Spinal cord (tissue), 9 donors: ENCODE results near the gene MAB21L2. TPM values are rescaled to one million over a fixed set of nuclear protein-coding genes. Genes with fewer than 3 reads are reported as not detected.

Experiments
- DNase-seq, 6 donors: peaks; one replicate each; pipeline versions ENCODE4 v3.0.0 to v3.0.0-alpha.2; 2013 to 2015; ENCODE audit warnings: low spot score in 6 of 6, low read depth in 4 of 6
- H3K27ac ChIP-seq: one replicate; pipeline ENCODE4 v1.5.1; 2013; ENCODE audit warnings: low read depth, low read length, control low read depth
- H3K27me3 ChIP-seq: one replicate; pipeline ENCODE4 v1.6.1; 2013; ENCODE audit warnings: low read length; ENCODE audit not compliant: control insufficient read depth, insufficient read depth
- H3K36me3 ChIP-seq: one replicate; pipeline ENCODE4 v1.6.1; 2013; ENCODE audit warnings: low read length; ENCODE audit not compliant: control insufficient read depth, insufficient read depth
- H3K4me1 ChIP-seq: one replicate; pipeline ENCODE4 v1.6.1; 2013; ENCODE audit warnings: low read length; ENCODE audit not compliant: control insufficient read depth, insufficient read depth
- H3K4me3 ChIP-seq: one replicate; pipeline ENCODE4 v1.5.1; 2013; ENCODE audit warnings: low read depth, low read length, control low read depth
- H3K9me3 ChIP-seq: one replicate; pipeline ENCODE4 v1.6.1; 2013; ENCODE audit warnings: low read length; ENCODE audit not compliant: control insufficient read depth, insufficient read depth
- polyA plus RNA-seq, 2 donors: library from polyadenylated mRNA; unstranded; fragments of 120-200 nt; gene quantifications; one replicate each; pipeline ENCODE4 v1.2.1, GENCODE V29; 2013; ENCODE audit not compliant: insufficient read length in 2 of 2
- total RNA-seq, 2 donors: library from RNA; depleted of rRNA in 1 of 2; stranded (reverse); fragments of 120-200 nt in 1 of 2; fragments of >200 nt in 1 of 2; gene quantifications; one replicate each; pipeline versions ENCODE4 v1.2.3 to v1.2.4, GENCODE V29; 2013 to 2014

Gene MAB21L2
- total and polyA plus RNA-seq, 4 donors: 12.4 to 64.4 (median 42.7) TPM

DNA sequence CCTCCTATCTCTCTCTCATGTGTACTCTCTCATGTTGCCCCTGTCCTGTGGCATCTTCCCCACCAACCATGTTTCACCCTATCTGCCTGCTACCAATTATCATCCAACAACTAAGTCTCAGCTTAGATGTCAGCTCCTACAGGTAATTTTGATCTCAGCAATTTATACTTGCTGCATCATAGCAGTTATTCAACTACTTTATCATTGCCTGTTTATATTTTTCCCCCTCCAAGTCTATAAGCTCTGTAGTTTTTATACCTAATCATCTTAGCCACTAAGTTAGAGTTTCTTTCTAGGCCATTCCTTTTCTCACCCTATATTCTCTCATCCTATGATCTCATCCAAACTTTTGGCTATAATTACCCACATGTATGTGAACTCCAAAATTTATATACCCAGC lies 50.7 kb downstream of the MAB21L2 start:
- H3K9me3 ChIP-seq: no peaks in the 10 kb centered on the region
- no peaks in the 10 kb centered on the region for H3K4me1 ChIP-seq
- H3K27ac ChIP-seq: no peak overlapping the region
- H3K36me3 ChIP-seq: no peaks in the 10 kb centered on the region
- no peak for DNase-seq
- H3K27me3 ChIP-seq: no peaks in the 10 kb centered on the region
- no peak overlapping the region for H3K4me3 ChIP-seq
